NCI-H526 (cell line): ENCODE results near the gene P2RY6.

Experiments
- DNase-seq, 2 experiments: peaks; one replicate each; lab custom pipeline; 2025; lab: John Stamatoyannopoulos, UW

P2RY6 gene

DNA sequence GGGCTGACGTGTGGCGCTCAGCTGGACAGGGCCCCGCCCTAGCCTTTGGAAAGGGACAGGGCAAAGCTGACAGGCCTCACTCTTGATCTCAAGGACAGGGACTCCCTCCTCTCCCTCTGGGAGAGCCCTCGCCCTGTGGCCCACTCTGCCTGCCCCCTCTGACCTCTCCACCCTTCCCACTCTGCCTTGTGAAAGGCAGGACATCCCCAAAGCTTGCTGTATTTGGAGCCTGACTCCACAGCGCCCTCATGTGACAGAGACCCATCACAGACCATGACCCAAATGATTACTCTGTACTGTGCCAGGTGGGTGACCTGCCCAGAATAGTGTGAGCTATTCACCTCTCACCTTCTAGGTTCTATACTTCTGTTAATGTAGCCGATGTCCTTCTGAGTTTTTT is 35.3 kb upstream of the P2RY6 start:
- peak in 1 of 2 experiments; percentile 49 for DNase-seq

DNA sequence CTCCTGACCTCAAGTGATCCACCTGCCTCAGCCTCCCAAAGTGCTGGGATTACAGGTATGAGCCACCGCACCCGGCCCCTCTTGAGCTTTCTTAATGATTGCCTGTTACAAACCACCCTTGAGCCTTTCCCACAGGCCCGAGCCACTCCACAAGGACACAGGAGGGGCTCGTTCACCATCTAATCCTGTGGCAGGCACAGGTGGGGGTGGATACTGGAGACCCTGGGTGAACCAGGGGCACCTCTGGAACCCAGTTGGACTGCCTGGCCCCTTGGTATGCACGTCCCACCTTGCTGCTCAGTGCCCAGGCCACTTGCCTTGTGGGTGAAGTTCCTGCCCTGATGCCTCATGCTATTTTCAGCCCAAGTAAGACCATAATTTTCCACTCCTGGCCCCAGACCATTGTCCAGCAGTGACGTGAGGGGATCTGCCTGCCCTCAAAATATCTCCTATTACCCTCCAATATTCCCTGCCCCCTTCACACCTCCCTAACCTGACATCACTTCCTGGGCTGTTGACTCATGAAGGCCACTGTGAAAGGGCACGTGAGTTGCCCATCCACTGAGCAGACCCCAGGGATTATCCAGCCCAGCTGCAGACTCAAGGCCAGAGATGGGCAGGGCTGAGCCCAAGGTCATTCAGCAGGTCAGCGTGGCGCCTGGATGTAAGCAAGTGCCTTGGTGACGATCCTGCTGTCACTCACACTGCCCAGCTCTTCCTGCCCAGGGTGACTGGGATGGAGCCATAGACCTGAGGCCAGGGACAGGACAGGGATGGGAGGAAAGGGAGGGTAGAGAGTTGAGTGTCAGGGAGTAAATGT is 34.5 kb upstream of the P2RY6 start:
- no peak for DNase-seq

DNA sequence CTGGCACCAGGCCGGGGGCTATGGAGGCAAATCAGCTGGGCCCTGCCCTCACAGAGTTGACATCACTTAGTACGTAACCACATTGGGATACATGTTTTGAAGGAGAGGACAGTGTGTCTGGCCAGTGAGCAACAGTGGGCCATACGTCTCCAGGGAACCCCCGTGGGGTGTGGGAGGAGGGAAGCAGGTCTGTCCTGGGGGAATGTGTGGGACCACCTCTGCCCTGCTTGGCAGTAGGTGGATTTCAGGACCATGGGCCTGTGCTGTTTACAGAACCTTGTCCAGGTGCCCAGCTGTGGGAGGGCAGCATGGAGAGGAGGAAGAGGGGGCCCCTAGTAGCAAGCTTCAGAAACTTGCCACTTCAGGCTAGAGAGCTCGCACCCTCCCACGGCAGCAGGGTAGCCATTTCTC is 33.0 kb upstream of the P2RY6 start:
- no peak for DNase-seq

DNA sequence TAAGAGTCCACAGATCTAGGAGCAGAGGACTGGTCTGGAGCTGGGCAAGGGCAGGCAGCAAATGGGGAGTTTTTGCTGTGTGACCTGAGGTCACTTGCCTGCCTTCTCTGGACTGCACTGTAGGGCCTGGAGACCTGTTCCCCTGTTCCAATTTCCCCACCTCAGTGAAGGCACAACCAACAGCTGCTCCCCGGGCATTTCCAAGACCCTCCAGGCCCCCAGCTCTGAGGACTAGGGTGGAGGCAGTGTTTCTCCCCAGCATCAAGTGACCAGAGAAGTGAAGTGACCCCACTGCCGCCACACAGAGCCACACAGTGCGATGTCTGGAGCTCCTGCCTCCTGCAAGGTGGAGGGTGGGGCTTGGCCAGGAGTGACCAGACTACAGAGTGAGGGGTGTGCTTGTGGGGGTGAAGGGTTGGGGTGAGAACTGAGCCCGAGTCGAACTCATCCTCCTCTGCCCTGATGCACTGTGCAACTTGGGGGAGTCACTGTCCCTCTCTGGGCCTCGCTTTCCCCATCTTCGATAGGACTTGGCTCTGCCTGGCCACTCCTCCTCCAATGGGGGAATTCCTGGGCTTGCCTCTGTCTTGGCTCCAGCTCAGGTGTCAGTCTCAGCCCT is 32.5 kb upstream of the P2RY6 start:
- DNase-seq = no peak

DNA sequence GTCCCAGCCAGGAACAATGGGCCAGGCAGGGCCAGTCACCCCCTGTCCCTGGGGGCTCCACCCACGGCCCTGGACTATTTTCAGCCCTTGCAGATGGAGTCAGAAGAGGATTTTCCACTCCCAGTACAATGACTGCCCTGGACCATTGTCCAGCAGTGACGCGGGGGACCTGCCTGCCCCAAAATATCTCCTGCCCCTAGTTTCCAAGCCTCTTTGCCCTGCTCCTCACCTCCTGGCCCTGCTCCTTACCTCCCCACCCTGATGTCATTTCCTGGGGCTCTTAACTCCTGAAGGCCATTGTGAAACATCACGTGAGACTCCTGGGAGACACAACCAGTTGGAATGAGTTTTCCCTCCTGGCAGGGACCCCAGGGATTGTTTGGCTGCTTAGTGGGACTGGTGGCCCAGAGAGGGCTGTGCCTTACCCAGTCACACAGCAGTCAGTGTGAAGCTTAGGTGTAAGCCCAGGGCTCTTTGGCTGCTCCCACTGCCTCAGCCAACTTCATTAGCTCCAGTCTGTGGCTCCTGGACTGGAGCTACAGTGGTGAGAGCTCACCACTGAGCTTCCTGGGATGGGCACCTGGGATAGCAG is 31.9 kb upstream of the P2RY6 start:
- DNase-seq = no peak

DNA sequence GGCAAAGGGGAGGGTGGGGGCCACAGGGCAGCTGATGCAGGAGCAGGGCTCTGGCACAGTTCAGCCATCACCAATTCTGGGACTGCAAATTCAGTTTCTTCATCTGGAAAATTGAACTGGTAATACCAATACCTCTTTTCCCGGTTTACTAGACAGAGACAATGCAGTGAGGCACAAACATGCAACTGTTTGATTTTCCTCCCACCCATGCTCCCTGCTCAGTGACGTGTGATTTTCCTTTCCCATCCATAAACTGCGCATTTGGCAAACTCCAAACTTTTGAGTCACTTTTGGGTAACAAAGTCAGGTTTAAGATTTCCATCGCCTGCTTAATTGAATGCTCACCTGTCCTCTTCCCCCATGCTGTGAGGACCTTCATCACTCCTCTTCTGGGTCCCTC is 30.8 kb upstream of the P2RY6 start:
- no peak for DNase-seq

DNA sequence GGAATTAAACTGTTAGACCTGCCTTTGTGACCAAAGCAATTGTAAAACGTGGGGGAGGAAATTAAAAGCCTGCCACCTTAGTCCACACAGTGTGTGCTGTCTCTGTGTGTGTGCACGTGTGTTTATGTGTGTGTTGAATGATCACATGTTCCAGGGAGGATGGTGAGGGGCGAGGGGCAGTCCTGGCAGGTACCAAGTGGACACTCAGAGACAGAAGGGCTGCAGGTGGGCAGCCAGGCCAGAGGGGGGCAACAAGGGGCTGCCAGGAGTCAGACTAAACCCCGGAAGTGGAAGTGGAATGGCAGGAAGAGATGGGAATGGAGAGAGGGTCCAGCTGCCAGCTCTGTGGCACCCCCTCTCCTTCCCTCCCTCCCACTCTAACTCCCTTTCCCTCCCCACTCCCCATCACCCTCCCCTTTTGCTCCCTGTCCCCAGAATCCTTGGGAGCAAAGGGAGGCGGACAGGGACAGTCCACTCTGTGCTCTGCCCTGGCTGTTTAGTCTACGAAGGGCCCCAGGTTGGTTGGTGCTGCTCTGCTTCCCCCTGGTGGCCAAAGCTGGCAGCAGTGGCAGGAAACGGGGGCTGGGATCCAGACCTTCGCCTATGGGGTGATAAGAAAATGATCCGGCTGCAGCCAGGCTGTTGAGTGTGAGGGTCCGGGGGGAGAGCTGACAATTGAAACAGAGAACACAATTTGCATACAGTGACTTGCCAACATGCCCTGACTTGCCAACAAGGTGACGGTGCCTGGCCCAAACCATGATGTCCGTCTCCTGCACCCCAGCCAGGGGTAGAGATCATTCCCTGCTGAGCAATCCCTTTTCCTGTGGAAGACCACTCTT is 29.7 kb upstream of the P2RY6 start:
- peak; percentile 61 to 91 for DNase-seq

DNA sequence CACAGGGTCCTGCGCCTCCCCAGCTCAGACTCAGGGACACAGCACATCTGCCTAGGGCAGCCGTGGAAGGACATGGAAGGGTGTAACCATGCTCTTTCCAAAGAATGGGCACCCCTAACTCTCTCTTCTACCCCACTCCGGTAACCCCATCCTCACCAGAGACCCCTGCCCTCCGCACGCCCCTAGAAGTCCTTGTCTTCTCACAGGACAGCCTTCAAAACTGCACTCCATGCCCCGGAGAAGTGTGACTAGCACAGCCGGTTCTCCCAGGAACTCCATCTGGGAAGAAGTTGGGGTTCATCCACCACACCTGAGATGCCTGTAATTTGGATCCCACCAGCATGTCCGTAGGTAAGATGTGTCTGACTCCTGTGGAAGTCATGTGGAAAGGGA is 29.0 kb upstream of the P2RY6 start:
- DNase-seq = no peak

DNA sequence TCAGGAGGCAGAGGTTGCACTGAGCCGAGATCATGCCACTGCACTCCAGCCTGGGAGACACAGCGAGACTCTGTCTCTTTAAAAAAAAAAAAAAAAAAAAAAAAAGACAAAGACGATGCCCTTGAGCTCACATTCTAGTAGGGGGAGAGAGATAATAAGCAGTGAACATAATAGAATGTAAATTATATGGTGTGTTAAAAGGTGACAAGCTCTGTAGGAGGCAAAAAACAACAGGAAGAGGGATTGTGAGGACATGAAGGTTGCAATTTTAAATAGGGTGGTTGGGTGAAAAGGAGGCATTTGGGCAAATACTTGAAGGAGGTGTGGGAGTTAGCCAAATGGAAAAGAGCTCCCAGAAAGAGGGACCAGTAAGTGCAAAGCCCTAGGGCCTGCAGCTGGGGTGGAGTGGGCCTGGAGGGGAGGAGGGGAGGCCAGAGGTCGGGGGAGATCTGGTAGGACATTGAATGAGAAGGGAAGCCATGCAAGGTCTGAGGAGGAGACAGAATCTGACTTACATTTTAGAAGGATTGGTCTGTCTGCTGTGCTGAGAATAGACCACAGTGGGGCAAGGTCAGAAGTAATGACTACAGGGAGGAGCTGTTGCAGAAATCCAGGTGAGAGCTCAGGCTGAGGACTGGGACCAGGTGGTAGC is 27.4 kb upstream of the P2RY6 start:
- DNase-seq = no peak

DNA sequence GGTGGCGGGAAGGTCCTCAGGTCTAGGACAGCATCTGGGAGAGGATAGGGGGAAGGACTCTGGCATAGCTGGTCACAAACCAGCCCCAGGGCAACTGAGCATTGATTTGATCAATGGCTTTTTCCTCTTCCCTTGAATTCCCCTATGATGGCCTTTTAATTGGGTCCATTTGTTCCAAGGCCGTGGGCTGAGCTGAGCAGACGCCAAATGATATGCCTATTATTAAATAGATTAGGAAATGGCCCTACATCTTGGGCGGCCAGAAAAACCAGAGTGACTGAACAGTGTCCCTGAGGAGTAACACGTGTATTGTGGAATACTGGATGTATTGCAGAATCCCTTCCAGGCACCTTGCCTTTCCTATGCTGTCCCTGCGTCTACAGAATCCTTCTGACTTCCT is 26.7 kb upstream of the P2RY6 start:
- no peak for DNase-seq

DNA sequence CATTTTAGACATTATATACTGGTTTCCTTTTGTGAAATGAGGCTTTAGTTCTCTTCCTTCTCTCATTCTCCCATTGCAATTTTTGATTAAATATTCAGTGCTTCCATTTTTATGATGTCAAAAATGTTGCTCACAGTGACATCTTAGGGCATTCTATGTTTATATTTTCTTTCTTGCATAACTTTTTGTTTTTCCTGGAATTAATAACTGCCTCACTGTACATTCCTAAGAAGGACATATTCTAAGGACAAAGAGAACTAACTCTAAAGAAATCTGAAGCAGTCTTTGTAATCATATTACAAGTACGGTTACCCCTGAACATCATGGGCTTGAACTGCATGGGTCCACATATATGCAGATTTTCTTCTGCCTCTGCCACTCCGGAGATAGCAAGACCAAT is 25.8 kb upstream of the P2RY6 start:
- no peak for DNase-seq

DNA sequence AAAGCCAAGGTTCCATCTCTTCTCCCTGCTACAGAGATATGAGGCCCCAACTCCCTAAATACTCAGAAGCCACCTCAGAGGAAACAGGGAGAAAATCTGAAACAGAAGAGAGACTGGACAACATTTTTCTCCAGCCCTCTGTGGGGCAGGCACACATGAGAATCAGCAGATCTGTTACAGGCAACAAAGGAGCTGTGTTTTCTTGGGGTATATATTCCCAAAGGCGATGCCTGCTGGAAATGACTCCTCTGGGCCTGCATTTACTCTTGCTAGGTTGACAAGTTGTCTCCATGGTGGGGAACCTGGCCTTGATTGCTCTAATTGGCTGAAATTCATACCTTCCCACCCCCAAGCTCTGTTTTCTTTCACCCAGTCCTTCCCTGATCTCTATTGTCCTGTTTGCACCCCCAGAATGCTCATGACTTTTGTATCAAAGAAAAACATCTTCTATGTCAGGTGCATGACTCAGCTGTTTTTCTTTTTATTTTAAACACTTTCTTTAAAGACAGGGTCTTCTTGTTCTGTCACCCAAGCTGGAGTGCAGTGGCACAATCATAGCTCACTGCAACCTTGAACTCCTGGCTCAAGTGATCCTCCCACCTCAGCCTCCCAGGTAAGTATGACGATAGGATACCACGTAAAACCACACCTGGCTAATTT is 23.5 kb upstream of the P2RY6 start:
- no peak for DNase-seq

DNA sequence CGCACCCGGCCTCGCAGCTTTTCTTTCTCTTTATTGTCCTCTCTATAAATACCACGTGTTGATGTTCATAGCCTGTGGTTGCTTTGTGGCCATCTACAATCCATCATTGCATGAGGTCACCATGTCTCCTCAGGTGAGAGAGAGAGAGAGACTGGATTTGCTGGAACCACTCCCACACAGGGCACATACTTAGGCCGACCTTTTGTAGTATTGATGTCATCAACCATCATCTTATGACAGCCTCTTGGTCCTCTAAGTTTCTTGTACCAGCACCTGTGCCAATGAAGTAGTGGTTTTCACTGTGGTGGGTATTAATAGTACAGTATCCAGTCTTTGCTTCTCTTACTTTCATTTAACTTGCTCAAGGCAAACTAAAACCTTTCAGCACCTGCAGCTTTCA is 22.8 kb upstream of the P2RY6 start:
- no peak for DNase-seq

DNA sequence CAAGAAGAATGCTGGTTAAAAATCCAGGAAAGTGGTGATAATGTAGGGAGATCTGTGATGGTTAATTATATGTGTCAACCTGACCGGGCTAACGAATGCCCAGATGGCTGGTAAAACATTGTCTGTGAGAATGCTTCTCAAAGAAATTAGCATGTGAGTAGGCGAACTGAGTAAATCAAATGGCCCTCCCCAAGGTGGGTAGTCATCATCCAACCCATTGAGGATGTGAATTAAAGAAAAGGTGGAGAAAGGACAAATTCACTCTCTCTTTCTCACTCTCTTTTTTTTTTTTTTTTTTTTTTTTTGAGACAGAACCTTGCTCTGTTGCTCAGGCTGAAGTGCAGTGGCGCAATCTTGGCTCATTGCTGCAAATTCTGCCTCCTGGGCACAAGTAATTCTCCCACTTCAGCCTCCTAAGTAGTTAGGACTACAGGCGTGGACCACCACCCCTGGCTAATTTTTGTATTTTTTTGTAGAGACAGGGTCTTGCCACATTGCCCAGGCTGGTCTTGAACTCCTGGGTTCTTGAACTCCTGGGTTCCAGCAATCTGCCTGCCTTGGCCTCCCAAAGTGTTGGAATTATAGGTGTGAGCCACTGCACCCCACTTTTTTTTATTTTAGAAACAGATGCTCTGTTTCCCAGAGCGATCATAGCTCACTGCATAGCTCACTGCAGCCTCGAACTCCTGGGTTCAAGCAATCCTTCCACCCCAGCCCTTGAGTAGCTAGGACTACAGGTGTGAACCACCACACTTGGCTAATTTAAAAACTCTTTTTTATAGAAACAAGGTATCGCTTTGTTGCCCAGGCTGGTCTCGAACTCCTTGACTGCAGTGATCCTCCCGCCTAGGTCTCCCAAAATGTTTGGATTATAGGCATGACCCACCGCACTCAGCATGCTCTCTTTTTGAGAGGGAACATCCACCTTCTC is 22.0 kb upstream of the P2RY6 start:
- DNase-seq = no peak

DNA sequence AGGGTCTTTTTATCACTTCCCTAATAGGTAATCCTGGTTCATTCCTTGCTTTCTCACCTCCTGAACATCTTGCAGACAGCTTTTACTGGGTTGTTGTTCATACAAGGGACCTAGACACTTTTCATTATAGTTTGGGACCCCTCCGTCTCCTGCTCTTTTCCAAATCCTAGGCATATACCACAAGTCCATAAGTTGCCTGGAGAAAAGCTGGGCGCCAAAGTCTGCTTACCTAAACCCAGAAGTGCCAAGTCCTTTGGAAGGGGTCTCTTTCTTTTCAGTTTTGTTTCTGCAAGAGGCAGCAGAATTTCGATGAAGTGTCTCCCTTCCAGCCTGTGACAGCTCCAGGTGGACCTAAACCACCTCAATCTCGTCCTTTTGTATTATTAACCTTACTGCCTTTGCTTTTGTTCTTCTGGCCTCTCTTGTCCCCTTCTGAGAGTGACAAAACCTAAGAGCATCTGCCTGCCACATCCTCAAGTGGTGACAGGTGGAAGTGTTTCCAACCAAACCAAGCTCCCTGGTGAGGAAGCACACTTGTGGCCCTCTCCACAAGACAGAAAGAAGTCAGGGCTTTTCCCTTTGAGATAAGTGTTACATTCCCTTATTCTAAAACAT is 19.5 kb upstream of the P2RY6 start:
- peak in 1 of 2 experiments; percentile 39 for DNase-seq

DNA sequence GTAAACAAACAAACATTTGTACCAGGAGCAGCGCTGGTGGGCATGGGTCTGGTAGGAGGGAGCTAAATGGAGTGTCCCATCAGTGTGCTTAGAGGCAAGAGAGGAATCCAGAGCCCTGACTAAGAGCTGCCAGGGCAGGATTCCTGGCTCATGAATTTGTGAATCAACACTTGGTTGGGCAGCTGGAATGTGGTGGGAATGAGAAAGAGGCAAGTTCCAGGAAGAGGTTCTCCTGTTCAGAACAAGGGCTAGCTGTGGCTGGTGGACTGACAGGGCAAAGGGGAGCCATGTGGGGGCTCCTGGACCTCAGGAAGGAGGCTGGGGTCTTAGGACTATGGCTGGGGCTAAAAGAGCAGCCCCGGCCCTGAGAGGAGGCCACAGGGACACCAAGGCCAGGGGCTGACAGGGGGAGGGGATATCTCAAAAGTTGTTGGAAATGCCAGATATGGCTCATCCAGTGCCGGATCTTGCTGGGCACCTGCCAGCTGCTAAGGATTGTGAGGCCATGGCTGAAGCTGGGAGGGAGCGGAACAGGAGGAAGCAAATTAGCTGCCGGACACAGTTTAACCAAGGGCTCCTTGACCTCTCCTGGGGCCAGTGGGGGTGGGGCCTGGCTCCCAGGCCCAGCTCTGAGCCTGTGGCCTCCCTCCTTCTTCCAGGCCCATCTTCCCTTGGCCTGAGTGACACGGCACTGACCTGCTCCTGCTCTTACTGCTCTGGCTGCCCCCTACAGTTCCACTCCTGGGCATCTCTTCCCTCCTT is 14.6 kb upstream of the P2RY6 start:
- DNase-seq = no peak

DNA sequence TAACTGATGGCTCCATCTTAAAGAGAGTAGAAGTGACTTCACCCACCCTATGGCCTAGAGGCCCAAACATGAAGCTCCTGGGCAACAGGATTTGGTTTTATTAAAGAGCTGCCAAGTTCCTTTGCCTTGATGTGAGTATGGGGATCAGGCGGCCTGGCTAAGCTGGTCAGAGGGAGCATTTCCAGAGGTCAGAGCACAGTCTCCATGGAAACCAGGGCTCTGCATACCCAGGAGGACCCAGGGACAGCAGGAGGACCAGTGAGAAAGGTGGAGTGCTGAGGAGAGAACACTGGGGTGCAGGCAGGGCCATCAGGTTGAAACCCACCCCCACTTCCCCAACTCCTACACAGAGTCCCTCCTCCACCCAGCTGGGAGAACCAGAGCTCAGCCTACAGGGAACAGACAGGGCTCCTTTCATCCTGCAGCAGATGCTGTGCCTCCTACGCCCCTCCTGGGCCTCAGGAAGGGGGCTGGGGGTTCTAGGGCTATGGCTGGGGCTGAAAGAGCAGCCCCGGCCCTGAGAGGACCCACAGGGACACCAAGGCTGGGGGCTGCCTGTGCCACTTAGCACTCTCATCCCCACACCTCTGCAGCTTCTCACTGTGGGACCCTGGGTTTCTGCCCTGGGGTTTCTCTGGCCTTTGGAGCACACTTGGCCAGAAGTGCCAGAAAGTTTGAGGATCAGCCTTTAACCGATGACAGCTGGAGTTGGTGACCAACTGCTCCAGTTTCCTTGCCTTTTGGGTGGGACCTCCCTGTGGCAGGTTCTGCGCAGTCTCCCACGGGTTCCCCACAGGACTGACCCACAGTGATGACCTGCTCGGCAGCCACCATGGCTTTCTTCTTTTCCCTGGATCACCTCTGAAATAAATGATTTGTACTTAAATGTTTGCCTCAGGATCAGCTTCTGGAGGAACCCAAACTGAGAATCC is 13.8 kb upstream of the P2RY6 start:
- DNase-seq = no peak
